Activated naive CD4-positive, alpha-beta T cell treated with anti-CD3 and anti-CD28 coated beads for 36 hours (primary cell): Measurements from ENCODE around the gene SPACA6. TPM values are rescaled to one million over a fixed set of nuclear protein-coding genes. Genes with fewer than 3 reads are reported as not detected.
A peak's percentile ranks its signal among the peaks of the same experiment; 100 is the strongest.

Experiments used
- CTCF ChIA-PET: fragments of 350-600 bp; sonication (Branson Sonifier 250); formaldehyde crosslinking; loops from one replicate; lab custom pipeline; 2021; ENCODE audit warnings: antibody characterized with exemption; lab: Charles Lee
- DNase-seq: peaks from one replicate; pipeline ENCODE4 v3.0.0-alpha.2; 2020
- H3K27ac Mint-ChIP-seq: one replicate; pipeline ENCODE4 v1.8.0; 2021; ENCODE audit warnings: mild to moderate bottlenecking, mixed read lengths
- H3K27me3 Mint-ChIP-seq: one replicate; pipeline ENCODE4 v1.8.0; 2021; ENCODE audit warnings: low read depth, mixed read lengths
- H3K36me3 Mint-ChIP-seq: one replicate; pipeline ENCODE4 v1.8.0; 2021; ENCODE audit warnings: low read depth, mixed read lengths
- H3K4me1 Mint-ChIP-seq: one replicate; pipeline ENCODE4 v1.8.0; 2021; ENCODE audit warnings: low read depth, mixed read lengths
- H3K4me3 Mint-ChIP-seq: one replicate; pipeline ENCODE4 v1.8.0; 2021; ENCODE audit warnings: mild to moderate bottlenecking, moderate library complexity, mixed read lengths
- H3K9me3 Mint-ChIP-seq: one replicate; pipeline ENCODE4 v1.8.0; 2021; ENCODE audit warnings: mixed read lengths
- intact Hi-C: fragments of 100-400 bp; cut with micrococcal nuclease; formaldehyde crosslinking; loops from one replicate; pipeline ENCODE4 v1.15.1; 2023
- microRNA-seq: library from miRNA; unstranded; fragments of <30 nt; microRNA quantifications from one replicate; pipeline ENCODE4 v1.2.0, GENCODE V29; 2022; ENCODE audit warnings: borderline microRNAs expressed, borderline replicate concordance
- total RNA-seq, 2 experiments: library from RNA; stranded (reverse); gene quantifications; one replicate each; pipeline ENCODE4 v1.2.3, GENCODE V29; 2021

SPACA6 gene
- total RNA-seq, 2 experiments from 2014 or later = 5.8 to 6.6 TPM

- DNase-seq = no peak
- Mint-ChIP-seq H3K9me3 (no peaks in the 10 kb centered on the region), H3K4me1 (no peaks in the 10 kb centered on the region), H3K36me3 (no peaks in the 10 kb centered on the region), H3K4me3 (no peak overlapping the region), H3K27ac (no peak overlapping the region), H3K27me3 (peaks cover 2% of the 10 kb centered on the region)
- intact Hi-C loops = no loop called here
- CTCF ChIA-PET = no interaction called here
These were observed 57.4 kb downstream of the SPACA6 start for GRCh38 chr19:51750400-51751094.

- CTCF ChIA-PET = no interaction called here
- no peak within 1 kb of the TSS for H3K4me3 Mint-ChIP-seq
- H3K27me3 Mint-ChIP-seq = peaks cover 2% of the 10 kb centered on the region
- H3K9me3 Mint-ChIP-seq = no peaks in the 10 kb centered on the region
- H3K36me3 Mint-ChIP-seq = no peaks in the 10 kb centered on the region
- no peak within 1 kb of the TSS for H3K27ac Mint-ChIP-seq
- intact Hi-C loops = no loop called here
- H3K4me1 Mint-ChIP-seq = no peaks in the 10 kb centered on the region
- no peak for DNase-seq
These were observed 58.5 kb downstream of the SPACA6 start, which contains the start of gene FPR1 for GRCh38 chr19:51751655-51752054. Gene FPR1 (minus strand): TSS chr19:51751878. CDS start chr19:51746994, 4,884 bp downstream.

GRCh38 chr19:51754109-51754508 lies 61.0 kb downstream of the SPACA6 start:
- Mint-ChIP-seq H3K27me3 (peaks cover 2% of the 10 kb centered on the region), H3K9me3 (no peaks in the 10 kb centered on the region), H3K4me1 (no peaks in the 10 kb centered on the region), H3K36me3 (no peaks in the 10 kb centered on the region), H3K27ac (no peak overlapping the region), H3K4me3 (no peak overlapping the region)
- CTCF ChIA-PET = interaction anchor here (1.0 kb wide), 1 partner anchor 24 kb away, joined by 3 read pairs; no protein-coding TSS in a partner anchor
- intact Hi-C loops = no loop called here
- DNase-seq = no peak

- Mint-ChIP-seq H3K36me3 (no peaks in the 10 kb centered on the region), H3K4me3 (no peak overlapping the region), H3K4me1 (no peaks in the 10 kb centered on the region), H3K27me3 (peaks cover 2% of the 10 kb centered on the region), H3K27ac (no peak overlapping the region), H3K9me3 (peaks cover 2% of the 10 kb centered on the region)
- CTCF ChIA-PET = interaction anchor here (1.0 kb wide), 1 partner anchor 23 kb away, joined by 3 read pairs; no protein-coding TSS in a partner anchor
- DNase-seq = no peak
- intact Hi-C loops = no loop called here
These were observed 61.6 kb downstream of the SPACA6 start for GRCh38 chr19:51754770-51755169.

Small RNA genes within 50 kb of the gene (microRNA-seq; reads per million reads assigned to microRNA genes)
- gene MIR125A = 826 reads per million, percentile 82 among the genes with 10 or more reads in this experiment
- gene MIR99B = 1,054 reads per million, percentile 84 among the genes with 10 or more reads in this experiment
- gene MIRLET7E = 436 reads per million, percentile 77 among the genes with 10 or more reads in this experiment

Other genes starting within 250 kb of the SPACA6 start
- not detected for gene SIGLEC8, start 234.9 kb upstream of the SPACA6 start, total RNA-seq
- gene CEACAM18, start 214.8 kb upstream of the SPACA6 start, total RNA-seq = not detected
- gene SIGLEC12, start 191.5 kb upstream of the SPACA6 start, total RNA-seq = not detected
- gene SIGLEC6, start 161.7 kb upstream of the SPACA6 start, total RNA-seq = not detected
- gene ZNF175, start 122.0 kb upstream of the SPACA6 start, total RNA-seq = 1 to 10 TPM; 6.5 to 7.9 TPM
- under 1 TPM in 1 of 2 experiments, not detected in 1; 0.12 TPM for gene SIGLEC5, start 62.9 kb upstream of the SPACA6 start, total RNA-seq
- gene SIGLEC14, start 46.5 kb upstream of the SPACA6 start, total RNA-seq = not detected
- not detected for gene HAS1, start 30.7 kb downstream of the SPACA6 start, total RNA-seq
- not detected for gene FPR1, start 58.5 kb downstream of the SPACA6 start, total RNA-seq
- gene FPR2, start 67.8 kb downstream of the SPACA6 start, total RNA-seq = not detected
- not detected for gene FPR3, start 101.8 kb downstream of the SPACA6 start, total RNA-seq
- gene ZNF577, start 194.6 kb downstream of the SPACA6 start, total RNA-seq = 1 to 10 TPM; 5.4 to 5.6 TPM
- 10 to 100 TPM; 10.4 to 11.6 TPM for gene ZNF649, start 211.7 kb downstream of the SPACA6 start, total RNA-seq
- gene ZNF613, start 234.1 kb downstream of the SPACA6 start, total RNA-seq = 1 to 10 TPM; 2.0 to 3.1 TPM